Activated CD4-positive, alpha-beta T cell treated with anti-CD3 and anti-CD28 coated beads, Interleukin-2, amount 50 U/mL, for 24 hours (primary cell): ENCODE results near the gene DEFB132.

ENCODE experiments used
- DNase-seq, 2 donors: peaks; one replicate each; pipeline ENCODE4 v3.0.0-alpha.2; 2020; ENCODE audit warnings: low read depth in 1 of 2, low spot score in 1 of 2

The DEFB132 gene

GRCh38 chr20:263701-264100 lies 6.2 kb downstream of the DEFB132 start:
- no peak for DNase-seq

- DNase-seq: peak; percentile 84 to 88
These were observed 9.4 kb downstream of the DEFB132 start for GRCh38 chr20:266596-267562.

GRCh38 chr20:270517-270916 lies 13.0 kb downstream of the DEFB132 start:
- DNase-seq: no peak

- DNase-seq: no peak
These were observed 13.5 kb downstream of the DEFB132 start for GRCh38 chr20:271069-271468.

DNA sequence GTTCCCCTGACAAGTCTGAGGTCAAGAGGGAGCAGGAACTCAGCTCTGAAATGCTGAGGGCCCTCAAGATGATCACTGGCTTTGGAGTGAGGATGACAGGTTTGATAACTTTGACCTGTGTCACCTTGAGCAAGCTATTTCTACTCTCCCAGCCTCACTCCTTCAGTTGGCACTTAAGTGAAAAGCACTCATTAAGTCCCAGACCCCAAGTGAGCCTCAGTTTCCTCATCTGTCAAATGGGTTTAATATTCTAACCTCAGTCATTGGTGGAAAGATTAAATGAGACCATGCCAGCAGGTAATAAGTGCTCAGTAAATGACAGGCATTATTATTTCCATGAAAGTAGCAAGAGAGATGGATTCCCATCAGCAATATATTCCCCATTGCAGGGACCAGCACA lies 14.0 kb downstream of the DEFB132 start:
- DNase-seq: no peak

GRCh38 chr20:272718-273117 lies 15.2 kb downstream of the DEFB132 start:
- no peak for DNase-seq

- no peak for DNase-seq
These were observed 16.4 kb downstream of the DEFB132 start for GRCh38 chr20:273884-274283.

GRCh38 chr20:275791-276190 lies 18.3 kb downstream of the DEFB132 start:
- DNase-seq: no peak

DNA sequence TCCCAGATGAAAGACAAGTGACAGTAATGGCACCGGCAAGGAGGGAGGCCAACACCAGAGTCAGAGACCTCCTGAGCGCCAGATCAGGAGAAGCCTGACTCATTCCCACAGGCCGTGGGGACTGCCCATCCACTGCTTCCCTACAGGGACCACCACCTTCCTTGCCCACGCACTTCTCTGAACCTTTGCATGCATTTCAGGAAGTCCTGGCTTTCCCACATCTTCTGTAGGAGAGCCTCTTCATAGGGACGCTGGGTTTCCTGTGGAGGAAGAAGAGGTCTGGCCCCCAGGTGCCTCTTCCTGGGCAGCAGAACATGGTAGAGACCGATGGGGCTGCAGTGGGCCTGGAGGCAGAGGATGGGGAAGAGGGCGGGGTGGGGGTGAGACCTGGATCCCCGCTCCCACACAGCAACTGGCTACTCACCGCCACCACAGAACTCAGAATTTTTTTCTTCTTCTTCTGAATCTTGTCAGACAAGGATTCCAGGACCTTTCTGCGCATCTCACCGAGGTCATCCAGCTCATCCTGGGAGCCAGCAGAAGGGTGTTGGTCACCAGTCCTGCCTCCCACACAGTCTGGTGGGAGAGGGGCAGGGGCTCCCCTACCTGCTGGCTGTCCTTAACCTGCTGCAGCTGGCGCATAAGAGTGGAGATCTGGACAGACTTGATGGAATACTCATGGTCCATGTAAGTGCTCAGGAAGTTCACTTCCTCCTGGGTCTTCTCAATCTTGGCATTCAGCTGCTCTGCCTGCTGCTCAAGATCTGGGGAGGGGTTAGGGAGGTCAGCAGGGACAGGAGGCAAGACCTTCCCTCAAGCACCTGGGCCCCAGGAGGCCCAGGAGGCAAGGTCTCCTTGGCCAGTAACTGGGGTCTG lies 19.3 kb downstream of the DEFB132 start:
- DNase-seq: no peak

- DNase-seq: no peak
These were observed 19.9 kb downstream of the DEFB132 start for GRCh38 chr20:277496-277781.

DNA sequence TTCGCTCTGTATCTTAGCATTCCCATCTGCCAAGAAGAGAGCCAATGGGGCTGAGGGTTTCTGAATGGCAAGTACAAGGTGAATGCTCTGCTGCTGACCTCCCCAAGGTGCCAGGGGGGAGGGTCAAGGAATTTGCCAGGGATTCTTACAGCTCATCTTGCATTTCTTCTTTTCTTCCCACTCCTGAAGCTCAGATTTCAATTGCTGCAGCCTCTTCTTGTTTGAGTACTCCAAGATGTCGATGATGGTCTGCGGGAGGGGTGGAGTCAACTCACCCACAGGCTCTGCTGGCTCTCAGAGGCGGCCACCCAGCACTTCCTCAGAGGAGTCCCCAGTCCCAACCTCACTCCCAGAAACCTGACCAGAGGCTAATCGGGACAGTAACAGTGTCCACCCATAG lies 20.7 kb downstream of the DEFB132 start:
- no peak for DNase-seq

DNA sequence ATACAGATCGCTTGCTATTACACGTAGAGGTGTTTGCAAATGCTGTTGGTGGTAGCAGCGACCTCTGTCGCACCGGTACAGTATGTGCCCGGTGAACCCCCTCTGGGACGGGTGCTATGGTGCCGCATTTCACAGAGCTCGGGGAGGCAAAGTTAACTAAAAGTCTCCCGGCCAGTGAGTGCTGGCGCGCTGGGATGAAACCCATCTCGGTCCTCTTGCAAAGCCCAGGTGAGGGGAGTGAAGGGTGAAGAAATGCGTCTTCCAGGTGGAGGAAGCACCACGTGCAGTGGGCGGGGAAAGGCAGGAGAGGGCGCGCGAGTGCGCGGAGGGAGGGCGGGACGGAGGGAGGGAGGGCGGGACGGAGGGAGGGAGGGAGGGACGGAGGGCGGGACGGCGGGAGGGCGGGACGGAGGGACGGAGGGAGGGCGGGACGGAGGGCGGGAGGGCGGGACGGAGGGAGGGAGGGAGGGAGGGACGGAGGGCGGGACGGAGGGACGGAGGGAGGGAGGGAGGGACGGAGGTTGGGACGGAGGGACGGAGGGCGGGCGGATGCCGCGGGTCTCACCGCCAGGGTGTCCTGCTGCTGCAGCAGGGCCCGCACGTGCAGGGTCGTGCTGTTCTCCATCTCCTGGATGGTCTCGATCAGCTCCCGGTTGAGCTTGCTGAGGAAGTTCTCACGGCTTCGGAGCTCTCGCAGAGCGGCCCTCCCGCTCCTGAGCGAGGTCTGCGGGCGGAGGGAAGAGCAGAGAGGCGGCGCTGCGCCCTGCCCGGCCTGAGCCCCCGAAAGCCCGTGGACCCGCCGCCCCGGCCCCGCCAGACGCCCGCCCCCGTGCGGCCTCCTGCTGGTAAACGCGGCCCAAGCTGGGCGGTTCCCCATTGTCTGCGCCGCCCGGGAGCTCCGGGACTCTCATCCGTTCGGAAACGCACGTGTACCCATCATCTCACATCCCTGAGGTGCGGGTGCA lies 21.4 kb downstream of the DEFB132 start:
- DNase-seq: no peak

GRCh38 chr20:284172-284571 lies 26.6 kb downstream of the DEFB132 start:
- no peak for DNase-seq

DNA sequence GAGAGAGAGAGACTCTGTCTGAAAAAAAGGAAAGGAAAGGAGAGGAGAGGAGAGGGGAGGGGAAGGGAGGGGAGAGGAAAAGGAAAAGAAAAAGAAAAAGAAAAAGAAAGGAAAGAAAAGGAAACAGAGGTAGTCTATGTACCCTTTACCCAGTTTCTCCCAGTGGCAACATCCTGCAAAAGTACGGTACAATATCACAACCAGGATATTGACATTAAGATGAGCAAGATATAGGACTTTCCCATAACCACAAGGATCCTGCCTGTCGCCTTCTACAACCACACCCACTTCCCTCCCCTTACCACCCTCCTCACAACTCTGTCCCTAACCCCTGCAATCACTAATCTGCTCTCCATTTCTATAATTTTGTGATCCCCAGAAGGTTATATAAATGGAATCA lies 29.0 kb downstream of the DEFB132 start:
- no peak for DNase-seq

DNA sequence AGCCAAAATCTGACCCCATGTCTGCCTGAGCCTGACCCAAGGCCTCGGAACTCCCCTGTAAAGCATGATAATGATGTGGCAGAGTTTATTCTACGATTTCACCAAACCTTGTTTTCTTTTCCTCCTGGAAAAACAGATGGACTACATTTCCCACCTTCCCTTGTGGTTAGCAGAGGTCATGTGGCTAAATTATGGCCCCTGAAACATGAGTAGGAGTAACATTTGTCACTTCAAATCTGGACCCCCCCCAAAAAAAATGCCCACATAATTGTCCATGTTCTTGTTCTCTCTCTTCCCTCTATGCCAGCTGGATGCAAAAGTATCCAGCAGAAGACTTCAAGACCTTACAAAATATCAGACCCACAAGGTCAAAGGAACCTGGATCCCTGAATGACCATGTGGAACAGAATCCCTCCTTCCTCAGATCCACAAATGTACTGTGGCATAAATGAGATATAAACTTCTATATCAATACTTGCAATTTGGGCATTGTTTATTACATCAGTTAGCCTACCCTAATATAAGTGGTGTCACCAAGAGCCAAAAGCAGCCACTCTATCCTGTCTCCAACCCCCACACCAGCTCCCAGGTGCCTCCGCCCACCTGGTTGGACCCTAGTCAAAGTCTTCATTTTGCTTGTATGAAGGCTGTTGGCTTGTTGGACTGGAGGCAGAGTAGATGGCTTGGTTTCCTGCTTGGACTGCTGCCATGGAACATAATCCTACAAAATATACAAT lies 31.6 kb downstream of the DEFB132 start:
- no peak for DNase-seq

GRCh38 chr20:289693-290083 lies 32.2 kb downstream of the DEFB132 start:
- no peak for DNase-seq

DNA sequence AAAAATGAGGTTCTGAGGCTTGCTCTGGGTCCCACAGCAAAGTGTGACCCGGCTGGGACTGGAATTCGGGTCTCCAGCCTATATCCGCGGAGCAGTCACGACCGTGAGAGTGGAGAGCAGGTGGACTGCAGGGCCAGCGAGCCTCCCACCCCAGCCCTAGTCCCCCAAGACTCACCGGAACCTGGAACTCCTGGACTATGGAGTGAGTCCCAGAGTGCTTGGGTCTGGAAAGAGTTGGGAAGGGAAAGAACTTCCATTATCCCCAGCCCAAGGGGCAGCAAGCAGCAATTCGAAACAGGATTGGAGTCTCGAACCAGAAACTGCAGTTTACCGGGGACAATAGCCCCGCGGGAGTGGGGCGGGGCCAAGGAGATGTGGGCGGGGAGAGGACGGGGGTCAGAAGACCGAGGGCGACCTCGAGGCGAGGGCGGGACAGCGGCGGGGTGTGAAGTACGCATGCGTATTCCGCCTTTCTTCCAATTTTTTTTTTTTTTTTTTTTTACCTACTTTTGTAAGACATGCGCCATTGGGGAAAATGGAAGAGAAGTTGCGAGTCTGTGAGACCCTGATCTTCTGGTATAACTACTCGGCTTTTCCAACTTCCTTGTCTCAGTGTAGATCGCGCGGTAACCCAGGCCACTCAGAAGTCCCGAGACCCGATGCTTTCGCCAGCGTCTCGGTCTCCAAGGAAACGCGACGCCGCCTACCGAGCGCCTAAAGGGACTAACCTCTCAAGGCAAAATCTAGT lies 32.7 kb downstream of the DEFB132 start, which contains the start of gene C20orf96:
TSS of gene C20orf96 (minus strand) at position 667 of the 748 bp plus-strand sequence. CDS start at position 527, 140 bp downstream.
- DNase-seq: peak; percentile 58 to 84

GRCh38 chr20:294602-295001 lies 37.1 kb downstream of the DEFB132 start:
- no peak for DNase-seq

- DNase-seq: no peak
These were observed 38.3 kb downstream of the DEFB132 start for GRCh38 chr20:295804-296203.
